G401 (cell line): ENCODE results near the gene ABCB8. TPM values are rescaled to one million over a fixed set of nuclear protein-coding genes. Genes with fewer than 3 reads are reported as not detected.

Experiments
- DNase-seq: peaks from one replicate; pipeline ENCODE4 v3.0.0-alpha.2; 2015; ENCODE audit warnings: low spot score
- in situ Hi-C: cut with HindIII; loops from 2 replicates; pipeline ENCODE4 v1.10.0; 2016; ENCODE audit warnings: low sequenced_read_pairs, mixed read lengths
- total RNA-seq: library from RNA; depleted of rRNA; stranded (reverse); fragments of >200 nt; shearing (Covaris generic); gene quantifications from 2 replicates; pipeline ENCODE4 v1.2.3, GENCODE V29; 2014

The ABCB8 gene
- total RNA-seq, 1 experiment from 2014 or later: 34.0 TPM

- DNase-seq: no peak
- in situ Hi-C loops: no loop called here
Measured at GRCh38 chr7:150996376-150997074, 31.7 kb upstream of the ABCB8 start.

- in situ Hi-C loops: no loop called here
- DNase-seq: no peak
Measured at GRCh38 chr7:150997075-150997511, 31.2 kb upstream of the ABCB8 start.

GRCh38 chr7:150997817-150998216 lies 30.4 kb upstream of the ABCB8 start:
- in situ Hi-C loops: no loop called here
- DNase-seq: no peak

- DNase-seq: no peak
- in situ Hi-C loops: no loop called here
Measured at GRCh38 chr7:150998341-150998740, 29.9 kb upstream of the ABCB8 start.

DNA sequence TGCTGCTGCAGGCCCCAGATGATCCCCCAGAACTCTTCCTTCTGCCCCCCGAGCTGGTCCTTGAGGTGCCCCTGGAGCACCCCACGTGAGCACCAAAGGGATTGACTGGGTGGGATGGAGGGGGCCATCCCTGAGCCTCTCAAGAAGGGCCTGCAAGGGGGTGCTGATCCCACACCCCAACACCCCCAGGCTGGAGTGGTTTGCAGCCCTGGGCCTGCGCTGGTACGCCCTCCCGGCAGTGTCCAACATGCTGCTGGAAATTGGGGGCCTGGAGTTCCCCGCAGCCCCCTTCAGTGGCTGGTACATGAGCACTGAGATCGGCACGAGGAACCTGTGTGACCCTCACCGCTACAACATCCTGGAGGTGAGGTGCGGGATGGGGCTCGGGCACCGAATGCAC lies 29.2 kb upstream of the ABCB8 start:
- DNase-seq: no peak
- in situ Hi-C loops: no loop called here

DNA sequence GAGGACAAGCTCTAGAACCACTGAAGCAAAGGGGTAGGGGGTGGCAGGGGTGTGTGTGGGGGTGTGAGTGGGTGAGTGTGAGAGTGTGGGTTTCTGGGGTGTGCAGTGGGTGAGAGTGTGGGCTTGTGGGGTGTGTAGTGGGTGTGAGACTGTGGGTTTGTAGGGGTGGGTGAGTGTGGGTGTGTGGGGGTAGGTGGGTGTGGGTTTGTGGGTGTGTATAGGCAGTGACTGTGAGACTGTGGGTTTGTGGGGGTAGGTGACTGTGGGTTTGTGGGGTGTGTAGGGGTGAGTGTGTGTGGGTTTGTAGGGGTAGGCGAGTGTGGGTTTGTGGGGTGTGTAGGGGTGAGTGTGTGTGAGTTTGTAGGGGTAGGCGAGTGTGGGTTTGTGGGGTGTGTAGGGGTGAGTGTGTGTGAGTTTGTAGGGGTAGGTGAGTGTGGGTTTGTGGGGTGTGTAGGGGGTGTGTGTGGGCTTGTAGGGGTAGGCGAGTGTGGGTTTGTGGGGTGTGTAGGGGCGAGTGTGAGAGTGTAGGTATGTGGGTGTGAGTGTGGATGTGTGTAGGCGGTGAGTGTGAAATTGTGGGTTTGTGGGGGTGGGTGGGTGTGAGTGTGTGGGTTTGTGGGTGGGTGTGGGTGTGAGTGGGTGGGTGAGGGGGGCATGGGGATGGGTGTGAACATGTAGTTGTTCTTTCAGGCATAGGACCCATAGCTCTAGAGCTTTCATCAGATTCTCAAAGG lies 28.6 kb upstream of the ABCB8 start:
- no peak for DNase-seq
- in situ Hi-C loops: no loop called here

- no peak for DNase-seq
- in situ Hi-C loops: no loop called here
Measured at GRCh38 chr7:151000897-151001495, 27.3 kb upstream of the ABCB8 start.

DNA sequence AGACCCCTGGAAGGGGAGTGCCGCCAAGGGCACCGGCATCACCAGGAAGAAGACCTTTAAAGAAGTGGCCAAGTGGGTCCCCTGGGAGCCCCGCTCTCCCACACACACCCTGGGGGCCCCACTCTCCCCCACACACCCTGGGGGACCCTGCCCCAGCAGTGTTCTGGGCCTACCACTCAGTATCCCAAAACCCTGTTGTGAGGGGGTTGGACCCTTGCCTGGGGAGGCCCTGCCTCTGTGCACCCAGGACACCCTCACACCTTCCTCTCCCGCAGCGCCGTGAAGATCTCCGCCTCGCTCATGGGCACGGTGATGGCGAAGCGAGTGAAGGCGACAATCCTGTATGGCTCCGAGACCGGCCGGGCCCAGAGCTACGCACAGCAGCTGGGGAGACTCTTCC lies 26.7 kb upstream of the ABCB8 start:
- DNase-seq: no peak
- in situ Hi-C loops: no loop called here

- in situ Hi-C loops: no loop called here
Measured at GRCh38 chr7:151003572-151003971, 24.7 kb upstream of the ABCB8 start.

GRCh38 chr7:151005566-151005965 lies 22.7 kb upstream of the ABCB8 start:
- DNase-seq: no peak
- in situ Hi-C loops: no loop called here

More at GRCh38 chr7:151003572-151003971, 24.7 kb upstream of the ABCB8 start:
- DNase-seq: no peak

- in situ Hi-C loops: no loop called here
- no peak for DNase-seq
Measured at GRCh38 chr7:151006590-151007300, 21.5 kb upstream of the ABCB8 start.

DNA sequence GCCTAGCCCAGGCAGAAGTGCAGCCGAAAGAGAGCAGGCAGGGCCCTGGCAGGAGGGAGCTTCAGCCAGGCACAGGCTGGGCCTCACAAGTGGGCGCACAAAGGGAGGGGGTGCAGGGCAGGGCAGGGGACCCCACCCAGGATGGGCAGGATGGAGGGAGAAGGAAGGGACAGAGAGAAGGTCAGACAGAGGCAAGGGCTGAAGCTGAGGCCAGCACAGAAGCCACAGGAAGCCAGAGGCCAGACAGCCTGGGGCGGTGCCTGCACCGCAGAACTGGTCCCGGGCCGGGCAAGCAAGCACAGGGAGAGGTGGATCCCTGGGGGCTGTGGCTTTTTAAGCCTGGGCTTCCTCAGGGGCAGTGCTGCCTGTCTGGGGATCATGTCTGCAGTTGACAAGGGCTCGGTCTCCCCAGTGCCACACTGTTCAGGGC lies 20.8 kb upstream of the ABCB8 start:
- DNase-seq: no peak
- in situ Hi-C loops: no loop called here

DNA sequence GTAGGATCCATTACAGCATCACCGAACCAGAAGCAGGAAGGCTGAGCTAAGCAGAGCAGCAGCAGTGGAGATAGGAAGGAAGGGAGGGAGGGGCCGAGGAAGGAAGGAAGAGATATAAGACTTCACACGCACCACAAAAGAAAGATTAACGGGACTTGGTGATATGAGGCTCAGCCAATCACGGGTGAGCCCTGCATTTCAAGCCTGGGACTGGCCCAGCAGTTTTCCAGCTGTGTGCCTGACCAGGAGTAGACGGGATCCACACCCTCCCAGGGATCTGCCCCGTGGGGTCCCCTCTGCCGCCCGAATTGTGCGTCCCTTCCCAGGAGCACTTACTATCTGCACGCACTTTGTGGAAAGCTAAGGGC lies 20.1 kb upstream of the ABCB8 start:
- in situ Hi-C loops: no loop called here
- DNase-seq: no peak

- in situ Hi-C loops: no loop called here
- peak; percentile 38 for DNase-seq
Measured at GRCh38 chr7:151008511-151009323, 19.5 kb upstream of the ABCB8 start.

GRCh38 chr7:151009327-151010036 lies 18.8 kb upstream of the ABCB8 start:
- in situ Hi-C loops: no loop called here
- peak; percentile 30 for DNase-seq

DNA sequence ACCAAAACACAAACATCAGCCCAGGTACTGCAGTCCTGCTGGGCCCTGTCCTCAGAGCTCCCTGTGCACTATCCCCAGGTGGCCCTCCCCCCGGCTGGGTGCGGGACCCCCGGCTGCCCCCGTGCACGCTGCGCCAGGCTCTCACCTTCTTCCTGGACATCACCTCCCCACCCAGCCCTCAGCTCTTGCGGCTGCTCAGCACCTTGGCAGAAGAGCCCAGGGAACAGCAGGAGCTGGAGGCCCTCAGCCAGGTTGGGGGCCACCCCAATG lies 18.3 kb upstream of the ABCB8 start:
- no peak for DNase-seq
- in situ Hi-C loops: no loop called here

- in situ Hi-C loops: no loop called here
- peak; percentile 57 for DNase-seq
Measured at GRCh38 chr7:151010307-151011096, 17.7 kb upstream of the ABCB8 start.

- in situ Hi-C loops: no loop called here
- DNase-seq: no peak
Measured at GRCh38 chr7:151011097-151011409, 17.2 kb upstream of the ABCB8 start.
